LHCN-M2 (cell line): ENCODE results near the gene TBXA2R. TPM values are rescaled to one million over a fixed set of nuclear protein-coding genes. Genes with fewer than 3 reads are reported as not detected.

Experiments used
- DNase-seq: peaks from one replicate; pipeline ENCODE4 v3.0.0-alpha.2; 2012; ENCODE audit warnings: low read depth
- total RNA-seq: library from RNA; depleted of rRNA; stranded (reverse); fragments of >200 nt; gene quantifications from 2 replicates; pipeline ENCODE4 v1.2.3, GENCODE V29; 2014

The TBXA2R gene
- total RNA-seq, 1 experiment from 2014 or later = 0.57 TPM

DNA sequence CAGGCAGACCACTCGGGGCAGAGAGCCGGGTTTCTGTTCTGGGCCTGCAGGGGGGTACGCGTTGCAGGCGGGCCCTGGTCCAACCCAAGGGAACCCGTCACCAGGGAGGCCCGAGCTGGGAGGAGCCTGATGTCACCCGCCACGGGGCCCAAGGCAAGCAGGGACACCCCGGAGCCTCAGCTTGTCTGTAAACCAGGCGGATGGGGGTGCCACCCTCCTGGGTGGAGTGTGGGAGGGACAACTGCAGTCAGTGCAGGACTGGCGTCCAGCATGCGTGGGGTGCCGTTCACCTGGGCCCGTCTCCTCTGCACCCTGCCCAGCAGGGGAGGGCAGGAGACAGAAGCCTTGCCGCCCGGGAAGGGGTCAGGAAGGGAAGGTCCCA lies 12.9 kb upstream of the TBXA2R start:
- DNase-seq = no peak

DNA sequence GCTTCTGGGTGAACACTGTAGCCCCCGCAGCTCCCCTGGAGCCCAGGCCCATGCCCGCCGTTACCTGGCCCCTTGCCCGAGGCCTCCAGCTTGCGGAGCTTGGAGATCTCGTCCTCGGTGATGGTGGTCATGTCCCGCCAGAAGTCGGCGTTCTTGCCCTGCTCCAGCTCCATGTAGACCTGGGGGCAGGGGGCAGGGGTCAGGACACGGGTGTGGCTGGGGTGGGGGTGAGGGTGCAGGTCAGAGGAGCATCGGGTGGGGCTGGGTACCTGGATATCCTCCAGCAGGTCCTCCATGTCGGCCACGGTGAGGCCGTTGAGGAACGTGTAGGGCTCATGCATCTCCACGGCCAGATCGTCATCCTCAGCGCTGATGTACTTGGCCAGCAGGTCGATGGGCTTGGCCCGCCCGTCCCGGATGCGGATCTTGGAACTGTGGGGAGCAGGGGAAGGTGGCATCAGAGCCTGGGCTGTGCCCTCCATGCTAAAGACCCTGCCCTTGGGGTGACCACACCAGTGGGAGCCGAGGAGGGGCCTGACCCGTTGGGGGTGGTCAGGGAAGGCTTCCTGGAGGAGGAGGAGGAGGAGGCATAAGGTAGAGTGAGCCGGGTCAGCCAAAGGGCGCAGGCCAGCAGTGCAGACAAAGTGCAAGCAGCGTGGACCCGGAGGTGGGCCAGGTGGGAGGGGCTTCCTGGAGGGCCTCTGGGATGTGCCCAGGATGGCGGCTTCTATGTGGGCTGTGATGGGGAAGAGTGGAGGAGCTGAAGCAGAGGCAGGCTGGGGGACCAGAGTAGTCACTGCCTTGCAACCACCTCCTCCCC lies 12.3 kb upstream of the TBXA2R start:
- no peak for DNase-seq

DNA sequence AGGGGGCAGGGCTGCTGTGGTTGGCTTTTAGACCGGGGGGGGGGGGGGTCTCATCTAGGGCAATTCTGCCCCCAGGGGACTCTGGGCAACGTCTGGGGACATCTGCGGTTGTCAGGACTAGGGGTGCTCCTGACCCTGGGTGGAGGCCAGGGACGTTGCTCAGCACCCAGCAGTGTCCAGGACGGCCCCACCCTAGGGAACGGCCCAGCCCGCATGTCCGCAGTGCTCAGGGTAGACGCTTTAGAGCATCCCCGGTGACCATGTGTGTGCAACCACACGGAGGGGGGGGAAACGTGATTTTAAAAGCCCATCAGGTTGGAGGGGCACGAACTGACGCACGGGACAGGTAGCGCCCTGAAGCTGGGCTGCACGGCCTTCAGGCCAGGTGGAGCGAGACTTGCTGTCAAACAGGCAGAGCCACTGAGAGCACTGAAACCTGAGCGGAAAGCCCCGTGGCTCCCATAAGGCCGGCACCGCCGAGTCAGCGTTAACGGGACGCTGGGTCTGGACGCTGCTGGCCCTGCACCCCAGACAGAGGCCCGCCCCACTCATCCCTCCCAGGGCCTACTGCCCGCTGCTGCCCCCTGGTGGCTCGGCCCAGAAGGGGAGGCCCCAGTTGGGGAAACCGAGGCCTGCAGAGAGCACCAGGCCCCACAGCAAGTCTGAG lies 11.6 kb upstream of the TBXA2R start:
- DNase-seq = peak; percentile 29

DNA sequence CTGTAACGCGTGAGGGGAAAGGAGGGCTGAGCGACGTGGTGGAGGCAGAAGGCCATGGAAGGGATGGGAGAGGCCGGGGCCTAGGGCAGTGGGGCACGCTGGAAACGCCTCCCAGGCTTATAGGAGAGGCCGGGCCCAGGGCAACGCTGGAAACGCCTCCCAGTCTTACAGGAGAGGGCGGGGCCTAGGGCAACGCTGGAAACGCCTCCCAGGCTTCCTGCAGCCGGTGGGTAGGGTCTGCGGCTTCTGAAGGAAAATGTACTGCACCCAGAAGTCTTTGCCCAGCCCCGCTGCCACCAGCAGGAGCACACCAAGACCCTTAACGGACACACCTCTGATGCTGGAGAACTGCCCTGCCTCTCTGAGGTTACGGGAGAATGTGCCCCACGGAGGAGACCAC lies 10.8 kb upstream of the TBXA2R start:
- DNase-seq = no peak

DNA sequence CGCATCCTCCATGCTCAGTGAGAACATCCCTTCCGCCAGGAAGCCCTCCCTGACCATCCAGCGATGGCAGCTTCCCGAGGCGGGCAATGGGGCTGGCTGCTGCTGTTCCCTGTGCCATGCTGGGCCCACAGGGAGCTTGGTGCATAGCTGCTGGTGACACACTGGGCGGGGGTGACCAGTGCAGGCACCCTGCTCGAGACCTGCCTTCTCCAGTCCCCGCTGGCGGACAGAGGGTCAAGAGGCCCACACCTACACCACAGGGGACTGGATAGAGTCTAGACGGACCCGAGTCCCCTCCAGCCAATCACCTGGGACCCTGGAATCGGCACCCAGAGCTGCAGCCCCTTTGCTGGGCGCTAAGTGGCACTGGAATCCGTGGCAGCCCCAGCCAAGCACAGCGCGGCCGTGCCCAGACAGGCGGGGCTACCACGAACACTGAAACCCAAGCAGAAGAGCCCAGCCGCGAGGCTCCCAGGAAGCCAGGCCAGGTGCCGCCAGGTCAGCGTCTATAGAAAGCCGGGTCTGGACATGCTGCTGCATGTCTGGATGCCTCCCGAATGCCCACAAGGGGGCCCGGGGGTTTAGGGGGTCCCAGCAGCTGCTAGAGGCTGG lies 9.0 kb upstream of the TBXA2R start:
- no peak for DNase-seq

DNA sequence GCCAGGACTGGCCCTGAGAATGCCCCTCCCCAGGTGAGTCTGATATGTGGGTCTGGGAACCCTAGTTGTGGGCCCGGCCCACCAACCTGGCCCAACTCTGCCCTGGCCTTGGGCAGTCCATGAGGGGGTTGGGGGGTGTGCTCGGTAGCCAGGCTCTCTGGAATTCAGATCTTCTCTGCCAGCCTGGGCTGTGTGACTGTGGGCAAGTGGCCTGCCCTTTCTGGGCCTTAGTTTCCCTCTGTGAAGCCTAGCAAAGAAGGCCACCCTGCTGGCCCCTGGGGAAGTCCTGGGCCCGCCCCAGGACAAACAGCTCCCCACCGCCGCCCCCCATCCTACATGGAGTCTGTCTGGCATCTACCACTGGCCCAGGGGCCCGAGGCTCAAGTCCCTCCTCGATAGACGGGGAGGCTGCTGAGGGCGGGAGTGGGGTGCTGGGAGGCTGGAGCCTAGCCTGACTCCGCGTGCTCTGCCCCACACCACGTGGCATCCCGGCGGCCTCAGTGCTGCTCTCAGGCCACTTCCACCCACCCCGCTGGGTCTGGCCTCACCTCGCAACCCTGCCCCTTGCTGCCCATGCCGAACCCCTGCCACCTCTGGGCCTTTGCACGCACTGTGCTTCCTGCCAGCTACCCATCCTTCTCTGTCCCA lies 8.3 kb upstream of the TBXA2R start:
- no peak for DNase-seq

DNA sequence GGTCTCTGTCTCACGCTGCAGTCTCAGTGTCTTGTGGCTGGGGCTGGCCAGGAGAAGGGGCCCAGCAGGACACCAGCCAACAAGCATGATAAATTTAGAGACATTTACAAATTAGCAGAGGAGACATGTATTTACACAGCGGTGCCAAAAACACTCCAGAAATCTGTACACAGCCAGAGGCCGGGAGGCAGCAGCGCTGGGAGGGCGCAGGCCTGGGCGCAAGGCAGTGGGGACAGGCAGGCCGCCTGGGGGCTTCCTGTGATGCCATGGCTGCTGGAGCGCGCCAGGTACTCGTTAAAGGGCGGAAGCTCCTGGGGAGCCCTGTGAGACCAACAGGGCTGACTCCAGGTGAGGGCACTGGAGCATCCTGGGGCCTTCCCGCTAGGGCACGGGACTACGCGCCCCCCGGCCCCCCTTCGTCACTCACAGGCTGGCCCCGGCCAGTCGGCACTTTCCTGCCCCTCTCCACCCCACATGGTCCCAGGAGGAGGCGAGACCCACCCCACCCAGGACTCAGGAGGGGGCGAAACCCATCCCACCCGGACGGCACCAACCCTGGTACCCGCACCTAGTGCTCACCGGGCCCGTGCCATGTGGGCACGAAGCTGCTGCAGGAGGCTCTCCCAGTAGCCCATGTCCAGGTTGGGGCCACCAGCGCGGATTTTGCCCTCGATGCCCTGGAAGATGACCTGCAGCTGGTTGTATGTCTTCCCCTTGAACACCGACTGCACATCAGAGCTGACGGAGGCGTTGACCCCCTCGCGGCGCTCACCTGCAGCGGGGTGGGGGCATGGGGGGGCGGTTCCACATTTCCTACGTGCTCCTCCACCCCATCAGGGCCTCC lies 7.4 kb upstream of the TBXA2R start:
- DNase-seq = no peak

DNA sequence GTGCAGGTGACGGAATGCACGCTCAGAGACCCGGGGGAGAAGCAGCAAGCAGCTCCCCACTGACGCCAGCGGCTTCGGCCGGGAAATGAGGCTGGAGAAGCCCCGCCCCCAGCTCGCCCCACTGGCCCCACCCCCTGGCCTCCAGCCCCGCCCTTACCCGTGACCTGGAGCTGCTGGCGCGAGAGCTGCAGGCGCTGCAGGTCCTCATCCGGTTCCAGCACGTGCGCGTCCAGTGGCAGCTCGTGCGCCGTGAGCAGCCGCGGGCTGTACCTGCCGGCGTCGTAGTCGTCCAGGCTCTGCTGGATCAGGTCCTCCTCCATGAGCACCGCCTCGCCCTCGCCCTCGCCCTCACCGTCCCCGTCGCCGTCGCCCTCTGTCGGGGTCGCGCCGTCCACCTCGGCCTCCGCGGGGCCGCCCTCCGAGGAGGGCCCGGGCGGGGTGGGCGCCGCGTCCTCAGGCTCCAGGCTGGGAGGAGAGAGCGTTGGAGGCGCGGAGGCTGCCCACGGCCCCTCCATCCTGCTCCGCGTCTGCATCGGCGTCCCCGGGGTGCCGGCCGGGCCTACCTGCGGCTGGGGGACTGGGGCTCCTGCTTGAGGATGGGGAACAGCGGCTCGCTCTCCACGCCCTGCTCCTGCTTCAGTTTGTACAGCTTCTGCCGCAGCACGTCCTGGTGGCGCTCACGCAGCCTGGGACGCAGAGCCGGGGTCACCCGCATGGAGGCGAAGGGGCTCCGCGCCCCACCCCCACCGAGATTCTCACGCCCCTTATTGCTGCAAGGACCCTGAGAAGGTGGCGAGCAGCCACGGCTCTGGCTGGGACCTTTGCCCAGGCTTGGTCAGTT lies 6.4 kb upstream of the TBXA2R start:
- DNase-seq = no peak

DNA sequence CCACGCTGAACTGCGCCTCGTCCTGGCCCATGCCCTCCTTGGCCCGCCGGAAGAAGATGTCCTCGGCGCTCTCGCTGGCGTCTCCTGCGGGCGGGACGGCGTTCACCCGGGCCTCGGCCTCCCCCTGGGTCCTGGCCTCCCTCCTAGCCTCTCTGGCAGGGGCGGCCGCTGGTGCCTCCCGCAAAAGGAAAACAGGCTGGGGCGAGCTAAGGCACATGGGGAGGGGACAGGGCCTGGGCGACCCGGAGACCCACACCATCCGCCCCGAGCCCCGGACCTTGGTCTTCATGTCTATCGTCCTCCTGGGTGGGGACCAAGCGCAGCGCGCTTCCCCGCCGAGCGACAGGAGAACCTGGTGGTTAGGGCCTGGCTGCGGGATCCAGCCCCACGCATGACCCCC lies 5.7 kb upstream of the TBXA2R start:
- no peak for DNase-seq

DNA sequence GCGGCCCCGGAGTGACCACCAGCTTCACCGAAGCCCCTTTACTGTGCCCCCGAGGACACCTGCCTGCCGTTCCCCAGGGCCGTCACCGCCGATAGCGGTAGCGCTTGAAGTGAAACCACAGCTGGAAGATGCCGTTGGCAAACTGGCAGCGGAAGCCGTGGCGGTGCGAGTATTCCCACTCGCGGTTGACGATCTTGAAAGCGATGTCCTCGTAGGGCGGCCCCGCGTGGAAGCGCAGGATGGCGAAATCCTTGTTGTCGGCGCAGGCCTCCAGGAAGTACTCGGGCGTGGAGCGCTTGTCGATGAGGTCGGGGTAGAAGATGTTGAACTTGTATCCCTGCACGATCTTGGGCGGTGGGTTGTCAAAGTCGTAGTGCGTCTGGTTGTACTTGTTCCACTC lies 5.2 kb upstream of the TBXA2R start:
- DNase-seq = no peak

DNA sequence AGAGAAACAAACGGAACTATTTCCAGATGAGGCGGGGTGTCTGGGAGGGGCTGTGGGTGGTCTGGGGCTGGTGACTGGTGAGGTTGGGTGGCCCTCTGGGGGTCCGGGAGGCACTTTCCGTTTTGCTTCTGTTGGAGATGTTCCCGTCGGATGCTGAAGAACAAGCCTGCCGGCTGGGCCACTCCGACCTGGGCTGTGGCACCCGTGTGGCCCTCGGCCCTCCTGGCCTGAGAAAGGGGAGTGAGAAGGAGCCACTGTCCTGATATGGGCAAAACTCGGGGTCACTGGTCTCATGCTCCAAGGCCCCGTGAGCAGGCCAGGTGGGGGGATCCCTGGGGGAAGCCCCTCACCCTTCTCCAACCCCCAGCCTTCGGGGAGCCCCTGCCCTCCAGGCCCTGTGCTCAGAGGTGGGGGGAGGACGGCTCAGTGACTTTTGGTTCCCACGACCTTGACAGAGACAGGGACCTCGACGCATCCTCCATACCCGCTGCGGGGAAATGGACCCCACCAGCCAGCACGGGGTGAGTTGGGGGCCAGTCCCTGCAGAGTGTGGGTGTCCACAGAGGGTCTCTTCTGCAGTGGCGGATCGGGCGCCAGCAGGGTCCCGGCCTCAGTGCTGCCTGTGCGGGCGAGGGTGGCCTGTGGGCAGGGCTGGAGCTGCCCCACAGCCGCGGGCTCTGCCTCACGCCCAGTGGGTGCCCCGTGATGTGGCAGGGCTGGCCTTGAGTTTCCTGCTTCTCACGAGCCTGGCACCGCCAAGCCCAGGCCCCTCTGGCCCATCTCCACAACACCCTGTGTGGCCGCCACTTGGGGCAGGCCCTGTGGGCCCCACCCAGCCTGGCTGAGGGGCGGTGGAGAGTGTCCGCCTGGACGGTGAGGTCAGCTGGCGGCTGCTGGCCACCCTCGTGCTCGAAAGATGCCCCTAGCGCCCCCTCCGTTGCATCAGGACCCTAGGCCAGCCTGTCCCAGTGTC lies 4.4 kb upstream of the TBXA2R start:
- no peak for DNase-seq

DNA sequence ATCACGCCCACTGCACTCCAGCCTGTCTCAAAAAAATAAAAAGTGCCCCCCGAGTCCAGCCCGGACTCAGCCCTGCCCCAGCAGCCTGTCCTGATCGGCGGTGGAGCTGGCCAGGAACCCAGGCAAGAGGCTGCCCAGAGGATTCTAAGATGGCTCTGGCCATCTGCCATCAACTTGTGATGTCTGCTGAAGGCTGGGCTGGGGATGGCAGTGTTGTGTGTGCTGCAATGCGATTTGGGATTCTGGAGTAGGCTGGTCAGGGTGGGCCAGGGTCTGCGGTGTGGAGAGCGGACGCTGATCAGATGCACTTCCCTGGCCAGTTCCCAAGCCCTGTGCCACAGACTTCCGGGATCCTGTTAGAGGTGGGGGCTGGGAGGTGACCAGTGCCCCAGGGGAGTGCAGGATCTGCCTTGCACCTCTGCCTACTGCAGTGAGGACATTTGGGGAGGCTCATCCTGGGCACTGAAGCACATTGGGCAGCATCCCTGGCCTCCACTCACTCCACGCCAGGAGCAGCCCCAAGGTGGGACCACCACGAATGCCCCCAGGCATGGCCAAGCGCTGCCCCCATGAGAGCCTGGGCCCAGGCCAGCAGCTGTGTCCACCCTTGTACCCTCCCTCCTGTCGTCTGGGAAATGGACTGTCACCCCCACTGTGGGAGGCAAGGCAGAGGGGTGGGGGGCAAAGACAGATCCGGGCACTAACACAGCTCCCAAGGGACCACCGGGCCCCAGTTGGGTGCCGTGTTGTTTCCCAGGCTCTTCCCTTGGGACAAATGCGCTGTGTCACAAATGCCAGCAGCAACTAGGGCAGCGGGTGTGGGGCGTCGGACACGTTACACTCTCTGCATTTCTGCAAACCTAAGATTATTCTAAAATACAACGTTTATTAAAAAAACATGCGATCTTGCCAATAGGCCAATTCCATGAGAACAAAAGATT lies 3.4 kb upstream of the TBXA2R start:
- no peak for DNase-seq

DNA sequence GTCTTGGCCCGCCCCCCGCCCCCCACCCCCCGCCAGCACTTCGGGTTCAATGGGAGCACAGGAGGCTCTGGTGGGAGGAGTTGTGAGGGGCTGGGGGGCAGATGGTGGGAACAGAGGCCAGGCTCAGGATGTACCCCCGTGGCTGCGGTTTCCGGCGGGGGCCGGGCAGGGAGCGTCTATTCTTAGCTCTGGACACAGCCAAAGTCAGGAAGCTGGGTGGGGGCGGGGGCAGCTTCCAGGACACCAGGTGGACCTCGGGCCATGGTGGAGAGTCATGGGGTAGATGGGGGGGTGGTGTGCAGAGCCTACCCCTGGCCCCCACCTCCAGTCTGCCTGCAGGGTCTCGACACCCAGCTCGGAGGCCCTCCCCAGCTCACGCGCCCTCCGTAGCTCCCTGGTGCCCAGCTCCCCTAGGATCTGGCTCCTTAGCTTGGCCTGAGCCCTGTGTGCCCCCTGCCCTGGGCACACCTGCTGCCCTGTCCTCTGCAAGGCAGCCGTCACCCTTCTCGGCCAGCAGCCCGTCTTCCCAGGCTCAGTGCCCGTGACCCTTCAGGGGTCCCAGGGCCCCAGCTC lies 2.2 kb upstream of the TBXA2R start:
- DNase-seq = peak; percentile 15

DNA sequence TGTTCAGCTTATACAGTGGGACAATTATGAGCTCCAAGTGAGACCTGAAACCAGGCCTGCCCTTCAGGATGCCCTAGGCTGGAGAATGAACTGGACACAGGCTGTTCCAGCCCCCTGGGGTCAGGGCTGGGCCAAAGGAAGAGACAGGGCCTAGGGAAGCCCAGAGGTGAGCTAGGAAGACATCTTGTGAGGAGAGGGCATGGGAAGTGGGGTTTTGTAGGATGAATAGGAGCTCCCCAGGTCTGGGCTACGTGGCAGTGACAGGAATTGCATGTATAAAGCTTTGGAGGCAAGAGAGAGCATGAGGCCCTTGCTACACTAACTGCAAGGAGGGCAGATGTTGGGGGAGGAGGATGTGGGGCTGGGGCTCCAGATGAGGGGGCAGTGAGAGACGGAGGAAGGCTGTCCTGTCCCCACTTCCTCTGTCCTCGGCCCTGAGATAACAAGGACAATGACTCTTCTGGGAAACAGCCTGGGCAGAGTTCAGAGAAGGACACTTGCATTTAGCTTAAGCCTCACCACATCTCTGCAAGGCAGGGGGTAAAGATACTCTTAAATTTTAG lies 1.5 kb upstream of the TBXA2R start:
- DNase-seq = no peak

DNA sequence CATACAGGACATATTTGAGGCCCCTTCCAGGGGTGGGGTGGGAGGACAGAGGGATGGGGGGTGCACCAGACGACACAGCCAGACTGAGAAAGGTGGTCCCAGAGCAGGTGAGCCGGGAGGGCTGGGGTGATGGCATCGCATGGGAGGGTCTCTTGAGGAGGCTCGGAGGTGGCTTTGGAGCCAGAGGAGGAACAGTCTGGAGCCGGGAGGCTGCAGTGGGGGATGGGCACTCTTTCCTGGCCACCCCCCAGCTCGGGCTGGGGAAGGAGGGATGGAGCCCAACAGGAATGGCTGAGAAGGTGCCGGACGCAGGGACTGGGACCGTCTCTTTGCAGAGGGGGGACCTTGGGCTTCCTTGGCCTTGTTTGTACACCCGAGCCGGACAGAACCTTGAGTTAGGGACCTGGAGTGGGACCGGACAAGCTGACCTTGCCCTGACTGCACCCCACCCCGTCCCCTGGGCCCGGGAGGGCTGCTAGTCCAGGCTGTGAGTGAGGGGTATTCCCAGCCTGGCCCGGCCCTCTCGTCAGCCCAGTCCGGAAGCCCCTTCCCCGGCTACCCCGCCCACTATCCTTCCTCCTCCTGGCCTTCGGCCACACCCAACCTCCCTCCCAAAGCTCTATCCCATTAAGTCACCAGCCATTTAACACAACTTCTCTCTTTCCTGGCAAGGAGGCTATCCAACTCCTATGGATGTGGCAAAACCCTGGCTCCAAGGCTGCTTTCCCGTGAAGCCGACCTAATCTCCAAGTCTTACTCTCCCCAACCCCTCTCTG lies 816 bp upstream of the TBXA2R start:
- DNase-seq = no peak

DNA sequence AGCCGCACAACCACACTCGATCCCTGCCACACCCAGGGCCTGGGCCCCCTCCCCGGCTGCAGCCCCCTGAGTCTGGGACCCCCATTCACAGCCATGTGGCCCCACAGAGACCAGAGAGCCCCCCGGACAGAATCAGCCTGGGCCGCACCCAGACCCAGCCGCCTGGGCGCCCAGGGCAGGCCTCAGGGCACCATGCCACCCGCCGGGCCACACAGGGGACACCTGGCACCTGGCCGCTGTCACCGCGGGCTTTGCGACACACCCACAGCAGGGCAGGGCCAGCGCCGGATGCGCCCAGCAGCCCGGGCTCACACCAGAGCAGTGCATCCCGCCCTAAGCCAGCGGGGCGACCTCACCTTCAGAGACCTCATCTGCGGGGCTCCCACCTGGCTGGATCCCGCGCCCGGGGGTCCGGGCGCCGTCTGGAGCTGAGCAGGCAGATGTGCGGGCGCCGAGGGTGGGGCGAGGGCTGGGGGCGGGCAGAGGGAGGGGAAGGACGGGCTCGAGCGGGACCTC lies 443 bp downstream of the TBXA2R start:
- no peak for DNase-seq
